Thyroid gland (tissue), 4 donors: ENCODE measurements around the gene CCDC81.

Experiments
- CTCF ChIP-seq, 6 experiments: fragments of 200-600 bp in 3 of 6; fragments of 450-650 bp in 3 of 6; sonication (generic) in 3 of 6; IDR thresholded peaks; one replicate each; pipeline ENCODE4 v1.5.1; 2016 to 2019; ENCODE audit warnings: antibody characterized with exemption in 6 of 6, mild to moderate bottlenecking in 2 of 6, inconsistent platforms in 1 of 6, moderate library complexity in 1 of 6
- POLR2A ChIP-seq, 2 donors: fragments of 450-650 bp; IDR thresholded peaks; one replicate each; pipeline ENCODE4 v1.6.1; 2017; ENCODE audit warnings: antibody characterized with exemption in 2 of 2, mild to moderate bottlenecking in 2 of 2, moderate library complexity in 1 of 2

- TF ChIP-seq CTCF (IDR thresholded peaks at IDR 0.05) (no peak), POLR2A (IDR thresholded peaks at IDR 0.05) (no peak)
Observed at GRCh38 chr11:86335131-86335767, 39.4 kb upstream of the CCDC81 start.
